H1 (cell line): ENCODE results near the gene RUFY4. TPM values are rescaled to one million over a fixed set of nuclear protein-coding genes. Genes with fewer than 3 reads are reported as not detected.

Experiments
- CTCF ChIA-PET: fragments of 300-600 bp; sonication (Branson Sonifier 250); formaldehyde crosslinking; loops from one replicate; lab custom pipeline; 2021; ENCODE audit not compliant: partially characterized antibody; lab: Charles Lee
- POLR2A ChIA-PET: fragments of 300-600 bp; sonication (Branson Sonifier 250); formaldehyde crosslinking; loops from one replicate; lab custom pipeline; 2021; ENCODE audit warnings: inconsistent platforms; ENCODE audit not compliant: partially characterized antibody; lab: Charles Lee
- DNase-seq, 2 experiments: peaks; one replicate each; pipeline versions ENCODE4 v3.0.0 to v3.0.0-alpha.2; 2010 to 2022; ENCODE audit warnings: low spot score in 2 of 2, low read depth in 1 of 2, mixed read lengths in 1 of 2
- FAIRE-seq: peaks from 2 replicates; lab custom pipeline; 2011; peaks lifted over from hg19 to GRCh38; lab: Jason Lieb, UNC
- H2AFZ ChIP-seq: 2 replicates; pipeline ENCODE4 v1.8.1; 2012; ENCODE audit warnings: low read length, inconsistent platforms
- H2AK5ac ChIP-seq: 2 replicates; pipeline ENCODE4 v1.6.1; 2013; ENCODE audit warnings: low read depth, low read length
- H2BK120ac ChIP-seq: replicated peaks from 2 replicates; pipeline ENCODE3; 2013; ENCODE audit warnings: low read depth, low read length, inconsistent platforms
- H2BK12ac ChIP-seq: 2 replicates; pipeline ENCODE4 v1.6.1; 2013; ENCODE audit warnings: low read depth, low read length
- H2BK15ac ChIP-seq: 2 replicates; pipeline ENCODE4 v1.6.1; 2013; ENCODE audit warnings: low read length
- H2BK20ac ChIP-seq: 2 replicates; pipeline ENCODE4 v1.6.1; 2013; ENCODE audit warnings: low read length
- H2BK5ac ChIP-seq: 2 replicates; pipeline ENCODE4 v1.6.1; 2013; ENCODE audit warnings: low read depth, low read length
- H3K14ac ChIP-seq: 2 replicates; pipeline ENCODE4 v1.6.1; 2013; ENCODE audit warnings: inconsistent platforms; ENCODE audit not compliant: insufficient read length
- H3K18ac ChIP-seq: 2 replicates; pipeline ENCODE4 v1.6.1; 2013; ENCODE audit warnings: low read length; ENCODE audit errors: extremely low read depth
- H3K23ac ChIP-seq: 2 replicates; pipeline ENCODE4 v1.6.1; 2013; ENCODE audit warnings: inconsistent platforms; ENCODE audit not compliant: insufficient read length
- H3K23me2 ChIP-seq: 2 replicates; pipeline ENCODE4 v1.6.1; 2013; ENCODE audit warnings: low read depth, low read length
- H3K27ac ChIP-seq: 2 replicates; pipeline ENCODE4 v1.6.1; 2011; ENCODE audit warnings: low read depth, low read length, inconsistent platforms
- H3K27me3 ChIP-seq, 4 experiments: replicated peaks in 1 of 4; 1 replicate in 1 of 4; 2 replicates in 3 of 4; pipeline versions ENCODE4 v1.6.1 to v1.8.1; 2011 to 2013; ENCODE audit warnings: low read length in 3 of 4, mild to moderate bottlenecking in 3 of 4, inconsistent platforms in 2 of 4, mixed read lengths in 2 of 4, moderate library complexity in 1 of 4; ENCODE audit not compliant: control insufficient read depth in 3 of 4, insufficient read depth in 3 of 4; ENCODE audit errors: extremely low read depth in 1 of 4
- H3K36me3 ChIP-seq, 4 experiments: 2 replicates each; pipeline versions ENCODE4 v1.6.1 to v1.8.1; 2011 to 2013; ENCODE audit warnings: mild to moderate bottlenecking in 4 of 4, low read length in 3 of 4, moderate library complexity in 2 of 4, control low read depth in 1 of 4, inconsistent platforms in 1 of 4; ENCODE audit not compliant: insufficient read depth in 4 of 4, control insufficient read depth in 2 of 4
- H3K4ac ChIP-seq: replicated peaks from 2 replicates; pipeline ENCODE3; 2013; ENCODE audit warnings: low read length, low read depth, mixed read lengths, inconsistent platforms; ENCODE audit not compliant: insufficient read length
- H3K4me1 ChIP-seq, 4 experiments: replicated peaks in 1 of 4; 1 replicate in 1 of 4; 2 replicates in 3 of 4; pipeline versions ENCODE4 v1.6.1 to v1.8.1; 2011 to 2013; ENCODE audit warnings: low read length in 3 of 4, inconsistent platforms in 2 of 4, mixed read lengths in 1 of 4; ENCODE audit not compliant: insufficient read depth in 4 of 4, control insufficient read depth in 3 of 4
- H3K4me2 ChIP-seq, 2 experiments: 2 replicates each; pipeline versions ENCODE4 v1.6.1 to v1.8.1; 2011 to 2013; ENCODE audit warnings: low read depth in 2 of 2, low read length in 2 of 2, control low read depth in 1 of 2, inconsistent platforms in 1 of 2, mild to moderate bottlenecking in 1 of 2; ENCODE audit not compliant: insufficient read depth in 1 of 2
- H3K4me3 ChIP-seq, 4 experiments: fragments of 200-600, 300-600 bp in 1 of 4; sonication (generic), shearing (Covaris generic), sonication (Bioruptor Twin) in 1 of 4; 2 replicates each; pipeline versions ENCODE4 v1.5.1 to v1.8.1; 2011 to 2016; ENCODE audit warnings: low read length in 4 of 4, low read depth in 3 of 4, control low read depth in 2 of 4, inconsistent platforms in 2 of 4, mild to moderate bottlenecking in 2 of 4, mixed read lengths in 1 of 4, moderate library complexity in 1 of 4; ENCODE audit not compliant: insufficient read depth in 2 of 4; ENCODE audit errors: extremely low read depth in 1 of 4
- H3K56ac ChIP-seq: replicated peaks from 2 replicates; pipeline ENCODE3; 2013; ENCODE audit warnings: low read depth, mild to moderate bottlenecking, mixed read lengths, low read length, inconsistent platforms; ENCODE audit not compliant: insufficient read length
- H3K79me1 ChIP-seq: 2 replicates; pipeline ENCODE4 v1.6.1; 2013; ENCODE audit warnings: low read depth, low read length, control low read depth
- H3K79me2 ChIP-seq, 2 experiments: 2 replicates each; pipeline versions ENCODE4 v1.6.1 to v1.8.1; 2012 to 2013; ENCODE audit warnings: low read length in 2 of 2, mild to moderate bottlenecking in 2 of 2, inconsistent platforms in 1 of 2; ENCODE audit not compliant: insufficient read depth in 2 of 2, control insufficient read depth in 1 of 2
- H3K9ac ChIP-seq, 4 experiments: replicated peaks in 1 of 4; 1 replicate in 1 of 4; 2 replicates in 3 of 4; pipeline versions ENCODE4 v1.6.1 to v1.8.1; 2011 to 2013; ENCODE audit warnings: low read depth in 3 of 4, low read length in 3 of 4, control low read depth in 2 of 4, mild to moderate bottlenecking in 2 of 4, moderate library complexity in 2 of 4, inconsistent platforms in 1 of 4; ENCODE audit errors: extremely low read depth in 1 of 4
- H3K9me3 ChIP-seq, 2 experiments: 2 replicates each; pipeline versions ENCODE4 v1.6.1 to v1.8.1; 2012 to 2013; ENCODE audit warnings: mild to moderate bottlenecking in 2 of 2, moderate library complexity in 2 of 2, control low read depth in 1 of 2, inconsistent platforms in 1 of 2, low read depth in 1 of 2, low read length in 1 of 2, mixed read lengths in 1 of 2; ENCODE audit not compliant: insufficient read depth in 2 of 2
- H4K20me1 ChIP-seq, 2 experiments: replicated peaks in 1 of 2; 2 replicates each; pipeline versions ENCODE3 to v1.8.1; 2011 to 2013; ENCODE audit warnings: inconsistent platforms in 2 of 2, low read length in 2 of 2, mild to moderate bottlenecking in 1 of 2; ENCODE audit not compliant: insufficient read depth in 2 of 2, control insufficient read depth in 1 of 2
- H4K5ac ChIP-seq: 2 replicates; pipeline ENCODE4 v1.6.1; 2013; ENCODE audit warnings: low read length, low read depth, mixed read lengths, inconsistent platforms; ENCODE audit not compliant: insufficient read length
- H4K8ac ChIP-seq: 2 replicates; pipeline ENCODE4 v1.8.0; 2013; ENCODE audit warnings: mild to moderate bottlenecking, moderate library complexity, low read length, inconsistent platforms; ENCODE audit not compliant: insufficient read depth; ENCODE audit errors: extremely low read depth
- H4K91ac ChIP-seq: replicated peaks from 2 replicates; pipeline ENCODE3; 2013; ENCODE audit warnings: low read length, mixed read lengths, inconsistent platforms; ENCODE audit not compliant: insufficient read length
- CBX5 ChIP-seq: fragments of 300-800, 300-1000 bp; sonication (generic); IDR thresholded peaks from 2 replicates; pipeline ENCODE4 v1.7.1; 2016; ENCODE audit warnings: antibody characterized with exemption, low read length, low read depth
- EZH2 ChIP-seq: fragments of 200-600 bp; sonication (generic); IDR thresholded peaks from 2 replicates; pipeline ENCODE4 v1.7.1; 2012; ENCODE audit warnings: low read depth, mild to moderate bottlenecking, moderate library complexity, low read length, inconsistent platforms; ENCODE audit not compliant: severe bottlenecking
- KDM1A ChIP-seq: fragments of 200-600, 300-600 bp; sonication (generic); IDR thresholded peaks from 2 replicates; pipeline ENCODE4 v1.7.1; 2016; ENCODE audit warnings: mild to moderate bottlenecking, low read length, borderline replicate concordance
- MAFK ChIP-seq: IDR thresholded peaks from 2 replicates; pipeline ENCODE4 v1.6.1; 2012; ENCODE audit warnings: low read depth, mild to moderate bottlenecking, improper control_type of control experiment, low read length
- NANOG ChIP-seq: IDR thresholded peaks from 2 replicates; pipeline ENCODE4 v1.6.1; 2011; ENCODE audit warnings: low read length, low read depth, mild to moderate bottlenecking, inconsistent platforms; ENCODE audit not compliant: insufficient read depth, poor library complexity, severe bottlenecking
- polyA plus RNA-seq, 7 experiments: library from polyadenylated mRNA; depleted of rRNA in 3 of 7; stranded (reverse) in 5 of 7; unstranded in 2 of 7; fragments of >200 nt in 5 of 7; fragments of 200-250 nt in 2 of 7; gene quantifications; 1 replicate in 5 of 7; 2 replicates in 1 of 7; 4 replicates in 1 of 7; pipeline versions ENCODE4 v1.2.1 to v1.2.3, GENCODE V29; 2011 to 2013; ENCODE audit warnings: missing spikeins in 2 of 7, mixed read lengths in 2 of 7
- total RNA-seq: library from RNA; stranded (reverse); fragmentation: NEBNext Ultra II Directional; extraction: Animal tissue kit (Norgen Biotek cat#: 25700); gene quantifications from 2 replicates; pipeline ENCODE4 v1.2.1, GENCODE V29; 2021

The RUFY4 gene
- total and polyA plus RNA-seq, 2 of the 8 experiments (the other 6 are each of a cell fraction or from before 2014, with no cell fraction given), result 0.32 to 0.38 TPM

DNA sequence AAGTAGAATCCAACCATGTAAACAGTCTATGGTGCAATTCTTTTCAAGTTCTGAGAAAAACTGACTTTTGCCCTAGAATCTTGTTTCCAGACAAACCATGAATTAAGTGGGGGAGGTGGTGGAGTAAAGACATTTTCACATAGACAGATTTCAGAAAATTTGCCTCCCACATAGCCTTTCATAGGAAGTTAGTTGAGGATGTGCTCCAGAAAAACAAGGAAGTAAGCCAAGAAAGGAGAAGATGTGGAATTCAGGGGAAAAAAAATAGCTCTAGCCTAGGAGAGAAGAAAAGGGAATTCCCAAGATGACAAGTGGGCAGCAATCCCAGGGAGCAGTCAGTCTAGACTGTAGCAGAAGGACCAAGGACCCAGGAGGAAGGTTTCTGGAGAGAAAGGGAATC, 17.4 kb downstream of the RUFY4 start:
- no peak overlapping the region for H2BK5ac ChIP-seq
- no peak for FAIRE-seq
- TF ChIP-seq KDM1A, result no peak
- no peak for TF ChIP-seq EZH2
- no peak for TF ChIP-seq NANOG
- TF ChIP-seq CBX5, result no peak
- no peak for TF ChIP-seq MAFK

More for the DNA sequence above, 17.4 kb downstream of the RUFY4 start:
- H3K56ac ChIP-seq, result no peak overlapping the region
- H3K79me2 ChIP-seq, result no peaks in the 10 kb centered on the region
- H4K5ac ChIP-seq, result no peak overlapping the region
- no peak overlapping the region for H3K4me3 ChIP-seq
- no peak overlapping the region for H2AK5ac ChIP-seq
- no peaks in the 10 kb centered on the region for H3K27me3 ChIP-seq
- H2BK20ac ChIP-seq, result no peak overlapping the region
- H3K18ac ChIP-seq, result no peak overlapping the region
- H3K27ac ChIP-seq, result no peak overlapping the region
- peaks cover 0 to 4% of the 10 kb centered on the region in 2 experiments for H4K20me1 ChIP-seq
- H3K4me2 ChIP-seq, result no peak overlapping the region
- no peaks in the 10 kb centered on the region for H3K4me1 ChIP-seq
- no peak overlapping the region for H2BK15ac ChIP-seq
- no peak overlapping the region for H2BK120ac ChIP-seq
- H2BK12ac ChIP-seq, result no peak overlapping the region
- ChIA-PET CTCF (interaction anchor here (1.3 kb wide), 1 partner anchor 7 kb away, joined by 5 read pairs; no protein-coding TSS in a partner anchor), POLR2A (interaction anchor here (0.7 kb wide), 1 partner anchor 32 kb away, joined by 3 read pairs; no protein-coding TSS in a partner anchor)
- H3K9ac ChIP-seq, result no peak overlapping the region
- H4K91ac ChIP-seq, result no peak overlapping the region
- H4K8ac ChIP-seq, result no peak overlapping the region
- H3K23ac ChIP-seq, result no peak overlapping the region
- H3K23me2 ChIP-seq, result peaks cover 5% of the 10 kb centered on the region
- no peak for DNase-seq
- H3K9me3 ChIP-seq, result no peaks in the 10 kb centered on the region
- no peak overlapping the region for H3K14ac ChIP-seq
- no peak overlapping the region for H3K4ac ChIP-seq
- H2AFZ ChIP-seq, result no peak overlapping the region
- no peaks in the 10 kb centered on the region for H3K36me3 ChIP-seq
- no peaks in the 10 kb centered on the region for H3K79me1 ChIP-seq
